NCI-H1048 (cell line): ENCODE results near the gene ATP2A3.

Experiments
- DNase-seq: peaks from one replicate; lab custom pipeline; 2025; lab: John Stamatoyannopoulos, UW

ATP2A3 gene

GRCh38 chr17:3890082-3890877, 74.0 kb downstream of the ATP2A3 start:
- DNase-seq: no peak

- DNase-seq: no peak
Measured at GRCh38 chr17:3889325-3890012, 74.8 kb downstream of the ATP2A3 start.

- no peak for DNase-seq
Measured at GRCh38 chr17:3888343-3889171, 75.7 kb downstream of the ATP2A3 start.

GRCh38 chr17:3887804-3888203, 76.4 kb downstream of the ATP2A3 start:
- no peak for DNase-seq

- DNase-seq: no peak
Measured at GRCh38 chr17:3887394-3887793, 76.8 kb downstream of the ATP2A3 start.

GRCh38 chr17:3886776-3887175, 77.5 kb downstream of the ATP2A3 start:
- no peak for DNase-seq

GRCh38 chr17:3885970-3886369, 78.3 kb downstream of the ATP2A3 start:
- DNase-seq: no peak

- DNase-seq: no peak
Measured at GRCh38 chr17:3885271-3885670, 79.0 kb downstream of the ATP2A3 start.

- no peak for DNase-seq
Measured at GRCh38 chr17:3884188-3884587, 80.0 kb downstream of the ATP2A3 start.

GRCh38 chr17:3882276-3882675, 82.0 kb downstream of the ATP2A3 start:
- DNase-seq: no peak

GRCh38 chr17:3880983-3881382, 83.3 kb downstream of the ATP2A3 start:
- no peak for DNase-seq

- DNase-seq: no peak
Measured at GRCh38 chr17:3879591-3880417, 84.4 kb downstream of the ATP2A3 start.

GRCh38 chr17:3879186-3879585, 85.1 kb downstream of the ATP2A3 start:
- no peak for DNase-seq

GRCh38 chr17:3877220-3877619, 87.0 kb downstream of the ATP2A3 start:
- no peak for DNase-seq

- no peak for DNase-seq
Measured at GRCh38 chr17:3875317-3875716, 88.9 kb downstream of the ATP2A3 start.
